ENCODE measurements around the gene AGPS.

- TF ChIP-seq CTCF (IDR thresholded peaks at IDR 0.05) (no peak), POLR2A (IDR thresholded peaks at IDR 0.05) (no peak)
Measured at GRCh38 chr2:177385151-177385550, 7.4 kb upstream of the AGPS start.

All from heart left ventricle (tissue), 13 donors.